D721Med (cell line): Measurements from ENCODE around the gene CSK.

ENCODE experiments used
- DNase-seq: peaks from one replicate; pipeline ENCODE4 v3.0.0; 2011; ENCODE audit warnings: low spot score; ENCODE audit not compliant: insufficient read length
- FAIRE-seq: peaks from 2 replicates; lab custom pipeline; 2011; peaks lifted over from hg19 to GRCh38; lab: Jason Lieb, UNC
- TF ChIP-seq, protein P1 (sequence below): IDR thresholded peaks from 2 replicates; pipeline ENCODE4 v1.5.1; 2012; ENCODE audit warnings: mild to moderate bottlenecking, control low read depth; ENCODE audit not compliant: insufficient read depth; ENCODE audit errors: missing control alignments

The CSK gene

DNA sequence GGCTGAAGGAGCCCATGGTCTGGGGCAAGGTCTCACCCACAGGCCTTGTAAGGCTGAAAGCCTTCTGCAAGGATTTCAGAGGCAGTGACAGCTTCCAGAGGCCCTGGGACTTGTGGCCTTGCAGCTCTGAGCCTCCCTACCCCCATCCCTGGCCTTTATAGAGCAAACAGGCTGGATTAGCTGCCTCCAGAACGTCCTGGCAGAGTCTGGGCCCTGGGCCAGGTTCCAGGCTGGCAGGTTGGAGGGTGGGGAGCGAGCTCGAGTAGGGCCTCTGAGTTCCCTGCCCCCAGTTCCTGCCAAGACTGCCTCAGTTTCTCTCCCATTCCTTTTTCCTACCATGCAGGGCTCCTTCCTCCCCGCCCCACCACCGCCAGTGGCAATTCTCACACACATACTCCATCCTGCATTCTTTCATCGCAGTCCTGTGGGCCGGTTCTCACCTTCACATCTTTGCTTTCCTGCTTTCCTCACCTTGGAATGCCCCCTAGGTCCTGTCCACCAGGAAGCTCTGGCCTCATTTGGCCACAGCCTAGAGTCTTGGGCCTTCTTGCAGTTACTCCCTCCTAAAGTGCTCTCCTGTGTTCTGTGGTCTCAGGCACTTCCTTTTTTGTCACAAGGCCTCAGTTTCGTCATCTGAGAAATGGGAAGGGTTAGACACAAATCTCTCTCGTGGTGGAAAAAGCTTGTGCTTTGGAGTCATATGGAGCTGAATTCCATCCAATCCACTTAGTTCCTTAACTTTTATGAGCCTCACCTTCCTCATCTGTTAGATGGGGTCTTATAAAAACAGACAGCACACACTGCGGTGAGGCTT is 33.4 kb downstream of the CSK start:
- FAIRE-seq: no peak
- no peak for DNase-seq

DNA sequence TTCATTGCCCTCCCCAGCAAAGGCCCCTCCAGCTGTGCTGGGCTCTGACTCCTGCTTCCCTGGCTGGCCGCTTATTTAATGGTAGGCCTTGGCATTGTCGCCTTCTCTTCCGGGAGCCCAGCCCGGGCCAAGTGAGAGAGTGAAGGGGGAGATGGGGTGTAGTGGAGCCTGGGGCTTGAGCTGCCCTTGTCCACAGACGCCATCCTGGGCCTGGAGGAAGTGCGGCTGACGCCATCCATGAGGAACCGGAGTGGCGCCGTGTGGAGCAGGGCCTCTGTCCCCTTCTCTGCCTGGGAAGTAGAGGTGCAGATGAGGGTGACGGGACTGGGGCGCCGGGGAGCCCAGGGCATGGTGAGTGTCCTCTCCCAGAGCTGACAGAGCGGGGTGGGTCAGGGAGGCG is 34.1 kb downstream of the CSK start:
- TF ChIP-seq, protein P1, sequence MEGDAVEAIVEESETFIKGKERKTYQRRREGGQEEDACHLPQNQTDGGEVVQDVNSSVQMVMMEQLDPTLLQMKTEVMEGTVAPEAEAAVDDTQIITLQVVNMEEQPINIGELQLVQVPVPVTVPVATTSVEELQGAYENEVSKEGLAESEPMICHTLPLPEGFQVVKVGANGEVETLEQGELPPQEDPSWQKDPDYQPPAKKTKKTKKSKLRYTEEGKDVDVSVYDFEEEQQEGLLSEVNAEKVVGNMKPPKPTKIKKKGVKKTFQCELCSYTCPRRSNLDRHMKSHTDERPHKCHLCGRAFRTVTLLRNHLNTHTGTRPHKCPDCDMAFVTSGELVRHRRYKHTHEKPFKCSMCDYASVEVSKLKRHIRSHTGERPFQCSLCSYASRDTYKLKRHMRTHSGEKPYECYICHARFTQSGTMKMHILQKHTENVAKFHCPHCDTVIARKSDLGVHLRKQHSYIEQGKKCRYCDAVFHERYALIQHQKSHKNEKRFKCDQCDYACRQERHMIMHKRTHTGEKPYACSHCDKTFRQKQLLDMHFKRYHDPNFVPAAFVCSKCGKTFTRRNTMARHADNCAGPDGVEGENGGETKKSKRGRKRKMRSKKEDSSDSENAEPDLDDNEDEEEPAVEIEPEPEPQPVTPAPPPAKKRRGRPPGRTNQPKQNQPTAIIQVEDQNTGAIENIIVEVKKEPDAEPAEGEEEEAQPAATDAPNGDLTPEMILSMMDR: no peak
- FAIRE-seq: no peak
- DNase-seq: no peak

More for the DNA sequence above, 33.4 kb downstream of the CSK start:
- TF ChIP-seq, protein P1: no peak

DNA sequence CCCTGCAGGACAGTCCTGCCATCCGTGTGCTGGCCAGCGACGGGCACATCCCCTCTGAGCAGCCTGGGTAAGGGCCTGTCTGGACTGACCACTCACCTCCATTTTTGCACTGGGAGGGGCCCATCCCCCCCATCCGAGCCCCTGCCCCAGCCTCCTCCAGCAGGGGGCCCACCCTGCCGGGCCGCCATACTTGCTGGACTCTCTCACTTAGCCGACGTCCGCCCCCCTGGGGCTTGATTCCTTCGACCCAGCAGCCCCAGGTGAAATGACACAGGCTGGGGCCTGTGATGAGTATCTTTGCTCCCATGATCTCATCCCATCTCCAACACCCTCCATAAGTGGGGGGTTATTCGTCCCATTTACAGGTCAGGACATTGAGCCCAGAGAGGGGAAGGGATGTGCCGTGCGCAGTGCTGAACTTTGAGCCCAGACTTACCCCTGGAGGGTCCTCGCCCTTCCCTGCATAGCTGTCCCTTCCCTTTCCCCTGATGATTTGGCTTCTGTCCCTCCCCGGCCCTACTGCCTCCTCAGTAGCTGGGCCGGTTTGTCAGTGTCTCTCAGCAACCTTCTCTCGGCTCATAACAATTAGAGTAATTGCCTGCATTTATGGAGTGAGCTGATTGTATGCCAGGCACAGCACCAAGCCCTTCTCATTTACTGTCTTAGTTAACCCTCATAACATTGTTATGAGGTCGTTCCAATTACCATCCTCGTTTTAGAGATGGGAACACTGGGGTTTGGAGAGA is 34.9 kb downstream of the CSK start:
- TF ChIP-seq, protein P1: no peak
- DNase-seq (no peak), FAIRE-seq (no peak)

DNA sequence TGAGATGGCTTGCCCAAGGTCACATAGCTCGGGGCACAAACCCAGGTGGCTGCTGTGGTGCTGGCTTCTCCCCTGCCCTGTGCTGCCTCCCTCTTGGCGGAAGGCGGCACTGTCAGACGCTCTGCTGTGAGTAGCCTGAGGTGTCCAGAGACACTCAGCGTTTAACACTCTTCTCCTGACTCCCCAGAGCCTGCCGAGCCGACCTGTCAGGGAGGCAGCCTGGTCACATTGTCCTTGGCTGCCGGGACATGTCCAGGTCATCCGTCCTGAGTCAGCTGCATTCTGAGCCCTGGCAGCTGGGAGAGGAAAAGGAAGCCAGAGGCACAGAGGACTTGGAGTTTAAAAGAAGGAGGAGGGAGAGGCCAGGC is 35.5 kb downstream of the CSK start:
- TF ChIP-seq, protein P1: peak; percentile 30
- DNase-seq: no peak
- FAIRE-seq: no peak

DNA sequence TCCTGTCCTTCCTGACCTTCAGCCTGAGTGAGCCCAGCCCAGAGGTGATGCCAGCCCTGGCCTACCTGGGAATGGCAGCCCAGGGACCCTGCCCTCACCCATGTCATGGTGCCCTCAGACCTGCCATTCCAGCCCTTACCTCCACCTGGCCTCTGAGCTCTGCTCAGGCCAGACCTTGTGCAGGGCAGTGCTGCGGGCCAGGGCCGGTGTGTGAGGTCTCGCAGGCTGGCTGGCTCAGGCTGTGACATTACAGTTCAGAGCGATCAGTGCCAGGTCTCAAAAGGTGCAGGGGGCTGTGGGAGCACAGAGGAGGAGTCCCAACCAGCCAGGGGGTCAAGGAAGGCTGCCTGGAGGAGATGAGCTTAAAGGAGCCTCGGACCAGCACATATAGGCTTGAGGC is 38.2 kb downstream of the CSK start:
- no peak for DNase-seq
- FAIRE-seq: no peak

DNA sequence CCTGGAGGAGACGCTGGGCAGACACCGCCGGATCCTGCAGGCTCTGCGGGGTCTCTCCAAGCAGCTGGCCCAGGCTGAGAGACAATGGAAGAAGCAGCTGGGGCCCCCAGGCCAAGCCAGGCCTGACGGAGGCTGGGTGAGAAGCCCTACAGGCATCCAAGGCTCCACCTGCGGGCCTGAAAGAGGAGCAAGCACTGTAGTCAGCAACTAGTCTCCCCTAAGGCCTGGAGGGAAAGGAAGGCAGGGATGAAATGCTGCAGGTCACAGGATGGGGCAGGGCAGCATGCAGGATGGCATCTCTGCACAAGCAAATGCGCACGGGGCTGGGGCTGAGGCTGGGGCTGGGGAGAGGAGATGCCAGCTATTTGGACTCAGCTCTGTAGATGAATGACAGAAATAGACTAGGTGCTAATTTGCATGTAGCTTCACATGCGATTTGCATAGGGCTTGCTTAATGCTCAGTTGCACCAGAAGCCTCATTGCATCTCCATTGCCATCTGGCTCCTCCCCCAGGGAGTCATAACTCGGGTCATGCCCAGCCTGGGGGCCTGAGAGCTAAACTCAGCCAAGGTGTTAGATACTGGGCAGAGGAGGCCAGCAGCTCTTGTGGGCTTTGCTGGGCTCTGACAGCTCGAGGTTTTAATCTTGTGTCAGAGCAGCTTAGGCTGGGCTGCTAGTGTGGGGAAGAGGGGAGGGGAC is 39.4 kb downstream of the CSK start:
- TF ChIP-seq, protein P1: no peak
- peak; percentile 96 for DNase-seq
- FAIRE-seq: no peak

More for the DNA sequence above, 38.2 kb downstream of the CSK start:
- TF ChIP-seq, protein P1: no peak
